Stimulated activated CD4-positive, alpha-beta T cell treated with anti-CD3 and anti-CD28 coated beads, Interleukin-4, amount 100 ng/mL, for 4 hours (primary cell): Measurements from ENCODE around the gene HSD3B2.
"Not testable (repeated sequence)": the region's sequence is repeated elsewhere in the genome, so short reads cannot be mapped to it uniquely, and the experiment has no call there.

Source experiments
- DNase-seq, 2 experiments: peaks; one replicate each; pipeline ENCODE4 v3.0.0-alpha.2; 2020

The HSD3B2 gene

DNA sequence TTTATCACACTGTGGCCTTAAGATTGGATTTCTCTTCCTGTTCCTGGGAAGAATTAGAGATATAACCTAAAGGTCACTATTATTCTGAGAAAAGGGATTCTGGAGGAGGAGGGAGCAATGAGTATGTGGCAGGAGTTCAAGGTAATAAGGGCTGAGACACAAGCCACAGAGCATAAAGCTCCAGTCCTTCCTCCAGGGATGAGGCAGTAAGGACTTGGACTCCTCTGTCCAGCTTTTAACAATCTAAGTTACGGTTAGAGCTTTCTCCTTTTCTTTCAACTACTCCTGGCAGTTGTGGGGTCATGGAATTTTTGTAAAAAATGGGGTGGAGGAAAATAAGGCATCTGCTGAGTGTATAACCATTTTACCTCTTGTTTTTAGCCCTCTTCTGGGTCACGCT is at the start of gene HSD3B2:
Gene HSD3B2, plus strand, starts transcription at position 201 of the 400 bp plus-strand sequence. CDS start 270 bp downstream, outside the sequence.
- DNase-seq: no peak

DNA sequence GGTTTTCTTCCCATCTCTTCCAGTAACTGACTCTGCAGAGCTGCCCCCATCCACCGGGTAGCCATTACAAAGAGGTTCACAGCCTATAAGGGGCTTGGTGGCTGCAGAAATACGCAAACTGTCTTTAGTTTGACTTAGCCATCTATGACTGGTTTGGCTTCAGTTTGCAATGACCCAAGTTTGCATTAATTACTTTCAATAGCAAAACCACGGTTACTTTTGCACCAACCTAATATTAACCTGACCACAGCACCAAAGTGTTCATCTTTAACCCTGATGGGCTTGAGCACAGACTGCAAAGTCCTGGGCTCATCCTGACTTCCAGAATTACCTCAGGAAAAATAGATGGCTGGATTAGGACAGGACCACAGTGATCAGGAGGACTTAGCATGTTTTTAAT is 48.5 kb upstream of the HSD3B2 start:
- DNase-seq: no peak

DNA sequence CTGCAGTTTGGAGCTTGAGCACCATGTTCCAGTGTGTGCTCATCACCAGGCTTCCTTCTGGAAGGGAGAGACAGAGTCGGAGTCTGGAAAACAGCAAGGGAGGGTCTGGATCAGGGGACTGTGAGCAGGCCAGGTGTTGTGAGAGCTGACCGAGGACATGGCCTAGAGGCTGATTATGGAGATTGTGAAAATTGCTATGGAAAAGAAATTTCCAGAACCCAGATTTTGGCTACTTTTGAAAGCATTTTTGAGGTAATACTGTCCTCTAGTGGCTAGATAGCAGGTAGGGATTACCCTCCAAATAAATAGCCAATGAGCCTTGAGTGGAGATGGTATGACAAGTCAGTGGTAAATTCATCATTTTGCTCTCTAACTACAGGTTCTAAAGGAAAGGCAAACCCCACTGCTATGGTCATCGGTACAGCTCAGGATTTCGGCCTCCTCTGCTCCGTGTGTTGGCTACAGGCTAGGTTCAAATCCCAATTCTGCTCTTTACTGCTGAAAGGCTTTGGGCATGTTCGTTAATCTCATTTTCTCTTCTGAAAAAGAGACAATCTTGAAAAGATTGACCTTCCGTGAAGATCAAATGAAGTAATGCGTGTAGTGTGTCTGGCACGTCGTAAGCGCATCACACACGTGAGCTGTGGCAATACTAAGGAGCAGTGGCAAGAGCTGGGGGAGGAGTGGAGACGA is 47.4 kb upstream of the HSD3B2 start:
- DNase-seq: no peak

DNA sequence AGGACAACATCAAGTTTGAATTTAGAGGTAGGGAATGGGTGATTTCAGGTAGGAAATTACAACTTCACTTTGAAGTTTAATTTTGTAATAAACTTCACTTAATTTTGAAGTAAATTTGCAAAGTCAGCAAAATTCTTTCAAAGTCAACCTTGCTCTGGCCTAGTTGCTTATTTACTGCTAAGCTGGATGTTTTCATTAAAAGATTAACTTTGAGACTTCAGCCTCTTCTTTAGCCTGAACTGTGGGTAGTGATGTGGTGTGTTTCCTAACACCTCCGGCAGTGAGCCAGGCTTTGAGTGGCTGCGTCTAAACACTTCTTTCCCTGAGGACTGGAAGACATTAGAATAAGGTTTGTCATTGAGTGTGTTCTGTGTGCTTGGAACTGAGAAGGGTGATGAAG is 46.4 kb upstream of the HSD3B2 start, which contains the start of gene HAO2:
Gene HAO2, plus strand, starts transcription at position 232 of the 400 bp plus-strand sequence. CDS start 12,301 bp downstream, outside the sequence.
- no peak for DNase-seq

GRCh38 chr1:119370748-119371147 is 44.2 kb upstream of the HSD3B2 start:
- DNase-seq: no peak

- DNase-seq: no peak
These were observed 43.1 kb upstream of the HSD3B2 start for GRCh38 chr1:119371815-119372214.

DNA sequence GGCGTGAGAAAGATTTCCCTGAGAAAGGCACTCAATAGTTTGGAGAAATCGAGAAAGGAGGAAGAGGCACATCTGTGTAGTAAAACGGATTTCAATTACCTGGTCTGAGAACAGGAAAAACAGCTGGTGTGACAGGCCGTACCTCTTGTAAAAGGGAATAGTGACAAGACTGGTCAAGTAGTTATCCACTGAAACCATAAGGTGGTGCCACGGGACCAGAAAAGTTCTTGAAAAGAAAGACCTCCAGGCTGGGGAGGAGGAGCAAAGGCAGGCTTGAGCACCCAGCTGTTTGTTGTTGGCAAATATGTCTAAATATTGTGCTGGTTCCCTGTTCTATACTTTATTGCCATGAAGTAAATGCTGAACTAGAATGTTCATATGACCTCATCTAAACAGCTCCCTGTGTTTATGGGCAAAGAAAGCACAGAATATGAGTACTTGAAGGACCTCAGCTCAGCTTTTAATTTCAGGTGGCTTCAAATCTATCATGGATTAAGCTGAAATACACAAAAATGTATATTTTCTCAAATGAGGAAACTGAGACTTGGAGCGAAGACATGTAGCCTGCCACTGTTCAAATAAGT is 42.4 kb upstream of the HSD3B2 start:
- no peak for DNase-seq

DNA sequence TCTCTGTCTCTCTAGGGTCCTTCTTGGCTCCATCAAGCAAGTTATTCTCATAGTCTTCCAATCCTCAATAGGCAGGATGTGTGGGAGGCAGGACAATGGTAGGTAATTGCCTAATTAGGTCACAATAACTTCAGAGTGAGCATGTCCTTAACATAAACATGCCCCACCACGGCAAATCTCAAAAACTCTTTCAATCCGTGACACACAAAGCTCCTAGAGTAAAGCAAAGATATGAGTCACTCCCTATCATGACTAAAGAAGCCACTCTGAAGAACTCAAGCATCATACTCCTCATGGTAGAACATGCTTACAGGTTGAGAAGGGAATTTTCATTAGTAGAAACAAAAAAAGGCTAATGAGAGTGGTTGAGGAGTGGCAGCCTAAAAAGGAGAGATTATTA is 41.5 kb upstream of the HSD3B2 start:
- no peak for DNase-seq

DNA sequence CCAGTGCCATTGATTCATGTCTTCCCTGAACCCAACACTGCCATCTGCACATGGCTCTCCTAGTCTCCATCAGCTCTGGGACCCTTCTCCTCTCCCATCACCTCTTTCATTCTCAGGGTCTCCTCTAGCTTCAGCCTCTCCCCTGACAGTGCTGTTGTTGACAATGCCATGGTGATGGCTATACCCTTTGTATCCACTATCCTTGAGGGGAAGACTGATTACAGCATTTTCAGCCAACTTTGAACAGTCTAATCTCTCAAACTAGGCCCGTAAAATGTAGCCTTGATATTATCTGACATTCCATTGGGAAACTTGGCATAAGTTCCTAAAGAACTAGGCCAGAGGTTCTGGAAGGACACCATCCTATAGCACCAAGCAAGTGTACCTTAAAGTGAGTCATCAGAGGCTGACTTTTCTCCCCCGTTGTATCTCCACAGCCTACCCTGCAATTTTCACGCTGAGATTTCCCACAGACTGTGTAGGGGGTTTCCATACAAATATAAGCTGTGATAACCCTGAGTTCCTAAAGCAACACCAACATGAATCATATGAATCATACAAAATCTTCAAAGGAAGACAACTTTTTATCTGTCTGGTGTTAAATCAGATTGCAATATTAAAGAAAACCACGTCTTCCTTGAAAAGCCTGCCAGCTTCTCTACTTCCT is 40.6 kb upstream of the HSD3B2 start:
- no peak for DNase-seq

GRCh38 chr1:119375366-119375765 is 39.6 kb upstream of the HSD3B2 start:
- no peak for DNase-seq

DNA sequence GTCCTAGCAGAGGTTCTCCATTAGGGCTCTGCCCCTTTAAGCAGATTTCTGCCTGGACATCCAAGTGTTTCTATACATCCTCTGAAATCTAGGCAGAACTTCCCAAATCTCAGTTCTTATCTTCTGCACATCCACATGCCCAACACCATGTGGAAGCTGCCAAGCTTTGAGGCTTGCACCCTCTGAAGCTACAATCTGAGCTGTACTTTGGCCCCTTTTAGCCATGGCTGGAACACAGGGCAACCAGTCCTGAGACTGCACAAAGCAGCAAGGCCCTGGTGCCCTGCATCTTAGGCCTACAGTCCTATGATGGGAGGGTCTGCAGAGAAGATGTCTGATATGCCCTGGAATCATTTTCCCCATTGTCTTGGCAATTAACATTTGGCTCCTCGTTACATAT is 38.4 kb upstream of the HSD3B2 start:
- DNase-seq: no peak

- not testable (repeated sequence) for DNase-seq
These were observed 37.4 kb upstream of the HSD3B2 start for GRCh38 chr1:119377594-119377993.

- no peak for DNase-seq
These were observed 35.8 kb upstream of the HSD3B2 start for GRCh38 chr1:119379117-119379516.

GRCh38 chr1:119380304-119380703 is 34.6 kb upstream of the HSD3B2 start:
- DNase-seq: no peak

DNA sequence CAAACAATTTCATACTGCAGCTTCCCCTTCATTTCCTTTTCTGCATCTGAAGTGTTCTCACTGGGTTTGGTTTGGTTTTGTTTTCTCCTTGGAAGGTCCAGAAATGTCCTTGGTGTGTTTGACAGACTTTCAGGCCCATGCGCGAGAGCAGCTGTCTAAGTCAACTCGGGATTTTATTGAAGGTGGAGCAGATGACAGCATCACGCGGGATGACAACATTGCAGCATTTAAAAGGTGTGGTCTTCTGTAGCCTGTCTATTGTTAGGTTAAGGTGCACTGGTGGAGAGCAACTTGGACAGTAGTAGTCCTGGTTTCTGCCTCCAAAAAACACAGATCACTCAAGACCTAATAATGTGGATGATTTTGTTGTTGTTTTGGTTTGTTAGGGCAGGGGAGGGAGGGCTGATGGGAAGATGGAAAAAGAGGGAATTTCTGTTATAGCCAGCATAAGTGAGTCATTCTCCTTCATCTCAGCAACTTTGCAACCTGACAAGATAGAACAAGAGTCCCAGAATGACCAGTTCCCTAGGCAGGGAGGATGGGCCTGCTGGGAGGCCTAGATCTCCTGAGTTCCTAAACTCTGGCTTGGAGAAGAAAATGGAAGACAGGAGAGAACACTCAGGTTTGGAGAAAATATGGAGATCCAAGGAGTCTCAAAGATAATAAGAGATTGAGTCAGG is 33.8 kb upstream of the HSD3B2 start:
- DNase-seq: no peak

GRCh38 chr1:119384591-119384990 is 30.4 kb upstream of the HSD3B2 start:
- no peak for DNase-seq

DNA sequence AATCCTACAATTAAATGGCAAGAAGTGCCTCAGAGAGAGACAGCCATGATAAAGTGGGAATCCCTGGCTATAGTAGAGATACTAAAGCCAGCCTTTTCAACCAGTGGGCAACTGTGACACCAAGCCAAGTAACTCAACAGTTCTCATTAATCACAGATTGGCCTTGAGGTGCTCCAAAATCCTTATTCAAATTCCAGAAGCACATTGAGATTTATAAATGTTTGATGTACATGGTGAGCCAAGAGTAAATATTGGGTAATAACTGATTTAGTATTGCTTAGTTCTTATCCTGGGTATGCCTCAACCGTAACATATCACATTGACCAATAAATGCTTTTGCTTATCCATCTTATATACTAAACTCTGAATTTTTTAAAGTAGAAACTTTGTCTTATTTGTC is 29.3 kb upstream of the HSD3B2 start:
- no peak for DNase-seq

GRCh38 chr1:119387858-119388257 is 27.1 kb upstream of the HSD3B2 start:
- DNase-seq: no peak

GRCh38 chr1:119388450-119388849 is 26.5 kb upstream of the HSD3B2 start:
- no peak for DNase-seq

DNA sequence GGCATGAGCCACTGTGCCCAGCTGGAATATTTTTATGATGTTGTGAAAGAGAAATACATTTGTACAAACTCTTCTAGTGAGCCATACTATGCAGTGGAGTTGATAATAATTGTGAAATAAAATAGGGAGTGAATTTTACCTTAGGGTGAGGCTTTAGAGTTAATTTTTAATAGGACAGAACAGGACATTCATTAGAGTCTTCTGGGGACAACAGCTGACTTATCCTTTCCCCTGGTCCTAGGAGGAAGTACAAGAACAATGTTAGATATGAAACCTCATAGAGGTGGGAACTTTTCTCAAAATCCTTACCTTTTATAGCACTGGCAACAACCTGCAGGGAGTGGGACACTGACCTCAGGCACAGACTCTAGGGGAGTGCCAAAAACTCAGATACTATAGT is 24.4 kb upstream of the HSD3B2 start:
- DNase-seq: no peak

DNA sequence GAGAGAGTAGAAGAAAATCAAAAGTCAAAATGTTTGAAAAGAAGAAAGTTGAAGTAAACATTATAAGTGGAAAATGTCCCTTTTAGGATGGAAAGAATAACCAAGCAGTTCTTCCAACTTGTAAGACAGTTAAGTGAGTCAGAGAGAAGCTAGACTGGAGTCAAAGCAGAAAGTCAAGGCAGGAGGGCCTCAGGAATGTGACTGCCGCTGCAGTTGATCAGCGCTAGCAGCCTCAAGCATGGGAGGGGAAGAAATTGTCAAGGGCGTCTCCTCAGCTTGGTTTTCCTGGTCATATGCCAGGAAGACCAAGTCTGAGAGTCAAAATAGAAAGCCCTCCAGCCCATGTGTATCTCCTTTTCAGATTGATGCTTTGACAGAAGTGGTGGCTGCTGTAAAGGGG is 23.2 kb upstream of the HSD3B2 start:
- no peak for DNase-seq

- no peak for DNase-seq
These were observed 20.9 kb upstream of the HSD3B2 start for GRCh38 chr1:119394085-119394484.

DNA sequence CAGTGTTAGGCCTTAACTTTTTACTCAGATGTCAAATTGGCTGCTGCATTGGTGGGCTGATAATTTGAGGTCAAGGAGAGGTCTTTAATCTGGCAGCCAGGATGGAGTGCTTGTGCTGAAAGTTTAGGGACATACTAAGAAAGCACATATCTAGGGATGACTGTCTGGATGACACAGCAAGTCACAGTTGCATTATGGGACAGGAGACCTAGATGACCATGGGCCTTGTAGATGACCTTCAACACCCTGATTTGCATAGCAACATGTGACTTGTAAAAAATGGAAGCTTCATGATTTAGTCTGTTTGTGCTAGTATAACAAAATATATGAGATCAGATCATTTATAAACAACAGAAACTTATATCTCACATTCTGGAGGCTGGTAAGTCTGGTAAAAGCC is 18.0 kb upstream of the HSD3B2 start:
- no peak for DNase-seq

- DNase-seq: no peak
These were observed 17.0 kb upstream of the HSD3B2 start for GRCh38 chr1:119397986-119398385.
